DMS153 treated with DMSO at 0.1 percent for 48 hours (cell line): ENCODE data around the gene TGFBR3L.
A peak's percentile ranks its signal among the peaks of the same experiment; 100 is the strongest.

Experiments used
- DNase-seq: peaks from one replicate; lab custom pipeline; 2025; ENCODE audit not compliant: unreplicated experiment; lab: John Stamatoyannopoulos, UW

The TGFBR3L gene

GRCh38 chr19:7903244-7904073 is 11.2 kb upstream of the TGFBR3L start, which contains the start of gene MAP2K7:
Gene MAP2K7, plus strand, starts transcription at chr19:7903877. Its CDS starts 68 bp downstream, at chr19:7903945.
- peak; percentile 98 for DNase-seq

- DNase-seq, result no peak
Observed at GRCh38 chr19:7904074-7905020, 10.3 kb upstream of the TGFBR3L start.

- DNase-seq, result no peak
Observed at GRCh38 chr19:7905268-7905667, 9.4 kb upstream of the TGFBR3L start.

GRCh38 chr19:7905859-7906258 is 8.8 kb upstream of the TGFBR3L start:
- DNase-seq, result no peak

GRCh38 chr19:7907122-7907521 is 7.5 kb upstream of the TGFBR3L start:
- no peak for DNase-seq

GRCh38 chr19:7907544-7907943 is 7.1 kb upstream of the TGFBR3L start:
- DNase-seq, result no peak

- no peak for DNase-seq
Observed at GRCh38 chr19:7908078-7908699, 6.4 kb upstream of the TGFBR3L start.

GRCh38 chr19:7908742-7909461 is 5.7 kb upstream of the TGFBR3L start:
- DNase-seq, result no peak

- no peak for DNase-seq
Observed at GRCh38 chr19:7909471-7910067, 5.1 kb upstream of the TGFBR3L start.

- DNase-seq, result no peak
Observed at GRCh38 chr19:7910321-7911161, 4.1 kb upstream of the TGFBR3L start.

- no peak for DNase-seq
Observed at GRCh38 chr19:7911508-7912143, 3.0 kb upstream of the TGFBR3L start.

GRCh38 chr19:7912144-7912696 is 2.4 kb upstream of the TGFBR3L start:
- no peak for DNase-seq

- no peak for DNase-seq
Observed at GRCh38 chr19:7912697-7913564, 1.7 kb upstream of the TGFBR3L start.

GRCh38 chr19:7913652-7914051 is 978 bp upstream of the TGFBR3L start:
- no peak for DNase-seq

GRCh38 chr19:7914099-7914498 is 531 bp upstream of the TGFBR3L start:
- no peak for DNase-seq

- no peak for DNase-seq
Observed at GRCh38 chr19:7915250-7916102, 846 bp downstream of the TGFBR3L start.
